BJ (cell line): ENCODE measurements around the gene TMPRSS11D. TPM values are rescaled to one million over a fixed set of nuclear protein-coding genes. Genes with fewer than 3 reads are reported as not detected.

ENCODE experiments used
- CTCF ChIA-PET: fragments of 350-600 bp; formaldehyde crosslinking; extraction: SDS; loops from one replicate; lab custom pipeline; 2021; ENCODE audit warnings: antibody characterized with exemption, inconsistent platforms; lab: Yijun Ruan, JAX
- POLR2A ChIA-PET: fragments of 300-600 bp; sonication (Branson Sonifier 250); formaldehyde crosslinking; extraction: SDS; loops from one replicate; lab custom pipeline; 2021; ENCODE audit warnings: antibody characterized with exemption; lab: Charles Lee
- DNase-seq: peaks from one replicate; pipeline ENCODE4 v3.0.0-alpha.2; 2011; ENCODE audit warnings: low read depth
- H3K27me3 ChIP-seq: 2 replicates; pipeline ENCODE4 v1.6.0; 2011; ENCODE audit warnings: low read length; ENCODE audit not compliant: control insufficient read depth, insufficient read depth
- H3K36me3 ChIP-seq: 2 replicates; pipeline ENCODE4 v1.5.1; 2011; ENCODE audit warnings: low read length; ENCODE audit not compliant: control insufficient read depth, insufficient read depth
- H3K4me3 ChIP-seq: 2 replicates; pipeline ENCODE4 v1.5.1; 2011; ENCODE audit warnings: low read depth, mild to moderate bottlenecking, control low read depth, low read length
- CTCF ChIP-seq: IDR thresholded peaks from 2 replicates; pipeline ENCODE4 v1.5.1; 2011; ENCODE audit warnings: low read depth, mild to moderate bottlenecking, control low read depth, inconsistent platforms, low read length, moderate library complexity; ENCODE audit not compliant: insufficient read depth
- polyA minus RNA-seq: library from RNA; depleted of rRNA, polyadenylated mRNA; stranded (reverse); fragments of >200 nt; gene quantifications from 2 replicates; pipeline ENCODE4 v1.2.3, GENCODE V29; 2011; rRNA and poly(A)+ RNA removed
- polyA plus RNA-seq: library from polyadenylated mRNA; depleted of rRNA; stranded (reverse); fragments of >200 nt; gene quantifications from 2 replicates; pipeline ENCODE4 v1.2.3, GENCODE V29; 2011; rRNA removed

The TMPRSS11D gene
- not detected in 2 replicates for polyA plus RNA-seq
- polyA minus RNA-seq, result not detected in 2 replicates

- CTCF ChIA-PET, result interaction anchor here (0.6 kb wide), 1 partner anchor 16 kb away, joined by 3 read pairs; no protein-coding TSS in a partner anchor
Measured at GRCh38 chr4:67883902-67884301, at the start of gene TMPRSS11D. TMPRSS11D (minus strand) TSS chr4:67884002; CDS start chr4:67883933, 69 bp downstream.

DNA sequence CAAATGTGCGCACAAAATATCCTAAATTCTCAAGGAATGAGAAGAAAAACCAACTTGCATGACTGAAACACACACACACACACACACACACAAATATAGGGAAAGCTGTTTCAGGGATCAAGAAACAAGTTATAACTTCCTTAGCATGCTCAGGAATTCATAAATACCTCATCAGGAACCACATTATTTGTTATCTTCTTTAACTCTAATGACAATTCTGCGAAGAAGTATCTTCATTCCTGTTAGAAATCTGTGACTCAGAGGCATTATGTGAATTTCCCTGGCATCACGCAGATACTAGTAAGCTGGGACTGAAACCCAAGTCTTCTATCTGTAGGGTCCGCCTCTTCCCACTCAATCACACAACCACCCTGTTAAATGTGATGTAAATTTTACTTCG lies 49.2 kb upstream of the TMPRSS11D start:
- Histone ChIP-seq H3K36me3 (no peaks in the 10 kb centered on the region), H3K4me3 (no peak overlapping the region), H3K27me3 (no peaks in the 10 kb centered on the region)
- TF ChIP-seq CTCF, result no peak
- ChIA-PET CTCF (no interaction called here), POLR2A (no interaction called here)
- DNase-seq, result no peak

More at GRCh38 chr4:67883902-67884301, at the start of gene TMPRSS11D:
- no peaks in the 10 kb centered on the region for H3K27me3 ChIP-seq
- H3K4me3 ChIP-seq, result no peak within 1 kb of the TSS
- POLR2A ChIA-PET, result no interaction called here
- no peak for TF ChIP-seq CTCF
- H3K36me3 ChIP-seq, result no peaks in the 10 kb centered on the region
- DNase-seq, result no peak

DNA sequence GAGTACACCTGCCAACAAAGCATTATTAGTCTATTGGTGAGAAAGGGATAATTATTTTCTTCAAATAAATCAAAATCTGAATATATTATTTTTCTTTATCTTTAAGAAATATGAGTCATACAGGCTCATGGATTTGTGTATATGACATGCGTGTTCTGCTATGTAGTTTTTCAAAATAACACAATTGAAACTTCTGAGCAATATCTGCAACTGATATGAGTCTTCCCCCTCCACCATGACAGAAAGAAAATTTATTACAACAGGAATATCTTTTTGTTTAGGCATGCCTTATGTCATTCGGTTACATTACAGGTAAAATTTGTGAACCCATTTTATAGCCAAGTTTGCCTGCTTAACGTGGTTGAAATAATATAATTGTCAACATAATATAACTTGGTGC lies 47.5 kb upstream of the TMPRSS11D start:
- Histone ChIP-seq H3K4me3 (no peak overlapping the region), H3K27me3 (no peaks in the 10 kb centered on the region), H3K36me3 (no peaks in the 10 kb centered on the region)
- ChIA-PET POLR2A (no interaction called here), CTCF (no interaction called here)
- DNase-seq, result no peak
- no peak for TF ChIP-seq CTCF

GRCh38 chr4:67929426-67929825 lies 45.6 kb upstream of the TMPRSS11D start:
- ChIA-PET CTCF (interaction anchor here (0.6 to 1.1 kb wide), 2 partner anchors 63 to 245 kb away, joined by 3 to 4 read pairs; no protein-coding TSS in a partner anchor), POLR2A (no interaction called here)
- Histone ChIP-seq H3K36me3 (no peaks in the 10 kb centered on the region), H3K27me3 (no peaks in the 10 kb centered on the region), H3K4me3 (no peak overlapping the region)
- DNase-seq, result no peak
- no peak for TF ChIP-seq CTCF

DNA sequence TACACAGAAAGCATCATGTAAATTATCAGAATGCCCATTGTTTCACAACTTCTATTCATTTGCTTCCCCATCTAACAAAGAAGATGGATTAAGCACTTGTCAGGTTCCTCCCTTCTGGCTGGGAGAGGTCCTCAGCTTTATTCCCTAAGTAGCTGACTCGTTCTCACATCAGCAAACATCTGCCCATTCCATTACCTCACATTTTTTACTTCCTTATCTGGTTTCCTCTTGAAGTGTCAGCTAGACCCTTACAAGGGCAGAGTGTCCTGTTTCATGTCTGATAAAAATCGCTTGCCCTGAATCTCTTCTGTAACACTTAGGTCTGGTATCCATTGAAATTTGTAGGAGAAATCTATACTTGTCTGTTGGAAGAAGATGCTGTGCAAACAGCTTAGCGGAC lies 44.7 kb upstream of the TMPRSS11D start:
- Histone ChIP-seq H3K4me3 (no peak overlapping the region), H3K36me3 (no peaks in the 10 kb centered on the region), H3K27me3 (no peaks in the 10 kb centered on the region)
- POLR2A ChIA-PET, result no interaction called here
- DNase-seq, result no peak
- CTCF ChIA-PET, result interaction anchor here (1.1 kb wide), 1 partner anchor 246 kb away, joined by 4 read pairs; no protein-coding TSS in a partner anchor
- no peak for TF ChIP-seq CTCF
